ENCODE measurements around the gene PIK3R3.

- TF ChIP-seq CTCF (IDR thresholded peaks at IDR 0.05; ENCODE audit: poor library complexity) (no peak), EZH2 (IDR thresholded peaks at IDR 0.05; ENCODE audit: borderline replicate concordance) (no peak)
These were observed 90.9 kb downstream of the PIK3R3 start for GRCh38 chr1:46041551-46041950.

All from hepatocyte (in vitro differentiated cells).